Transverse colon (tissue), 4 donors: ENCODE results near the gene C19orf25. TPM values are rescaled to one million over a fixed set of nuclear protein-coding genes. Genes with fewer than 3 reads are reported as not detected.
"Not testable (repeated sequence)": the region's sequence is repeated elsewhere in the genome, so short reads cannot be mapped to it uniquely, and the experiment has no call there.

Source experiments
- DNase-seq: peaks from one replicate; pipeline ENCODE4 v3.0.0-alpha.2; 2019
- H3K27ac ChIP-seq, 4 donors: fragments of 200-600 bp; sonication (generic); 2 replicates each; pipeline ENCODE4 v1.5.1; 2016 to 2018; ENCODE audit warnings: inconsistent platforms in 4 of 4
- H3K27me3 ChIP-seq: fragments of 200-600 bp; sonication (generic); 2 replicates; pipeline ENCODE4 v1.5.1; 2017; ENCODE audit warnings: inconsistent platforms
- H3K36me3 ChIP-seq, 4 donors: fragments of 200-600 bp; sonication (generic); 2 replicates each; pipeline ENCODE4 v1.5.1; 2017 to 2019; ENCODE audit warnings: inconsistent platforms in 4 of 4
- H3K4me1 ChIP-seq, 4 donors: fragments of 200-600 bp; sonication (generic); 2 replicates each; pipeline ENCODE4 v1.5.1; 2017 to 2020; ENCODE audit warnings: inconsistent platforms in 4 of 4
- H3K4me3 ChIP-seq, 4 donors: fragments of 200-600 bp; sonication (generic); 1 replicate in 1 of 4; 2 replicates in 3 of 4; pipeline versions ENCODE4 v1.5.1 to v1.6.1; 2017 to 2019; ENCODE audit warnings: inconsistent platforms in 4 of 4
- H3K9me3 ChIP-seq, 2 donors: fragments of 200-600 bp; sonication (generic); 2 replicates each; pipeline ENCODE4 v1.5.1; 2017 to 2019; ENCODE audit warnings: inconsistent platforms in 2 of 2
- CTCF ChIP-seq, 5 experiments: fragments of 200-600 bp in 3 of 5; fragments of 450-650 bp in 2 of 5; sonication (generic) in 3 of 5; IDR thresholded peaks; 1 replicate in 2 of 5; 2 replicates in 3 of 5; pipeline ENCODE4 v1.5.1; 2016 to 2017; ENCODE audit warnings: antibody characterized with exemption in 5 of 5, inconsistent platforms in 3 of 5, mild to moderate bottlenecking in 2 of 5, moderate library complexity in 1 of 5
- EP300 ChIP-seq: sonication (generic); formaldehyde crosslinking; IDR thresholded peaks from one replicate; pipeline ENCODE4 v1.6.1; 2017; ENCODE audit warnings: antibody characterized with exemption, low read depth
- POLR2A ChIP-seq: fragments of 450-650 bp; IDR thresholded peaks from one replicate; pipeline ENCODE4 v1.6.1; 2016; ENCODE audit warnings: antibody characterized with exemption, mild to moderate bottlenecking, moderate library complexity
- POLR2AphosphoS5 ChIP-seq, 3 donors: sonication (generic); formaldehyde crosslinking; IDR thresholded peaks; one replicate each; pipeline ENCODE4 v1.6.1; 2016; ENCODE audit warnings: antibody characterized with exemption in 3 of 3
- WGBS, 2 donors: methylation state at CpG; one replicate each; pipeline ENCODE4 v1.1.5; 2018; ENCODE audit warnings: low coverage in 1 of 2; 5-methylcytosine and 5-hydroxymethylcytosine counted together
- in situ Hi-C, 4 donors: fragments of 200-750 bp; cut with MboI; loops; one replicate each; pipeline versions ENCODE4 v1.15.0 to v1.15.1; 2017; ENCODE audit warnings: low sequenced_read_pairs in 3 of 4, low pct_ligation_motif_present in 1 of 4, low pct_unique_long_range_greater_than_20kb in 1 of 4
- intact Hi-C: fragments of 100-400 bp; cut with DNase I; formaldehyde crosslinking; loops from one replicate; pipeline ENCODE4 v1.15.1; 2023; ENCODE audit warnings: low total_unique reads
- total RNA-seq, 4 donors: library from RNA; depleted of rRNA; stranded (reverse); fragments of >200 nt; gene quantifications; one replicate each; pipeline ENCODE4 v1.1.0, GENCODE V29; 2016

The C19orf25 gene
- total RNA-seq, 4 donors from 2014 or later = 36.2 to 89.2 (median 46.0) TPM

- Histone ChIP-seq H3K9me3 (no peaks in the 10 kb centered on the region), H3K27me3 (peaks cover 17% of the 10 kb centered on the region), H3K36me3 (peaks cover 0 to 29% (median 10%) of the 10 kb centered on the region in 4 donors), H3K4me3 (no peak overlapping the region), H3K4me1 (peaks cover 14 to 53% (median 39%) of the 10 kb centered on the region in 4 donors), H3K27ac (no peak overlapping the region)
- DNase-seq = no peak
- WGBS, 2 donors = 87 to 89% methylated on average over 16 to 25 of the region's 25 CpGs
- in situ Hi-C loops = no loop called here
- TF ChIP-seq POLR2AphosphoS5 (IDR thresholded peaks at IDR 0.05) = no peak
- TF ChIP-seq EP300 = no peak
- TF ChIP-seq CTCF (IDR thresholded peaks at IDR 0.05) = no peak
- TF ChIP-seq POLR2A = no peak
- intact Hi-C loops = loop anchor here (10.0 kb wide), 1 partner anchor 147 kb away; no protein-coding TSS in a partner anchor
Observed at GRCh38 chr19:1441677-1442438, 37.2 kb downstream of the C19orf25 start.

GRCh38 chr19:1441022-1441426 is 38.0 kb downstream of the C19orf25 start:
- intact Hi-C loops = loop anchor here (10.0 kb wide), 1 partner anchor 146 kb away; no protein-coding TSS in a partner anchor
- 94% methylated on average over 8 of the region's 9 CpGs; no CpG with 5 or more reads in 1 of the 2 donors for WGBS, 2 donors

GRCh38 chr19:1440418-1440801 is 38.6 kb downstream of the C19orf25 start:
- Histone ChIP-seq H3K4me3 (no peak overlapping the region), H3K9me3 (no peaks in the 10 kb centered on the region), H3K27me3 (peaks cover 2% of the 10 kb centered on the region), H3K4me1 (peaks cover 7 to 38% (median 25%) of the 10 kb centered on the region in 4 donors), H3K27ac (no peak overlapping the region), H3K36me3 (peaks cover 0 to 29% (median 10%) of the 10 kb centered on the region in 4 donors)
- TF ChIP-seq EP300 (no peak), POLR2AphosphoS5 (IDR thresholded peaks at IDR 0.05) (no peak), CTCF (IDR thresholded peaks at IDR 0.05) (no peak), POLR2A (no peak)
- intact Hi-C loops (loop anchor here (10.0 kb wide), 1 partner anchor 146 kb away; no protein-coding TSS in a partner anchor), in situ Hi-C loops (no loop called here)
- 84% methylated on average over 15 of the region's 15 CpGs; no CpG with 5 or more reads in 1 of the 2 donors for WGBS, 2 donors
- DNase-seq = no peak

More at GRCh38 chr19:1441022-1441426, 38.0 kb downstream of the C19orf25 start:
- H3K4me1 ChIP-seq = peaks cover 9 to 45% (median 31%) of the 10 kb centered on the region in 4 donors
- TF ChIP-seq POLR2A (no peak), POLR2AphosphoS5 (IDR thresholded peaks at IDR 0.05) (no peak), EP300 (no peak), CTCF (IDR thresholded peaks at IDR 0.05) (no peak)
- peaks cover 0 to 29% (median 10%) of the 10 kb centered on the region in 4 donors for H3K36me3 ChIP-seq
- in situ Hi-C loops = no loop called here
- no peak overlapping the region for H3K4me3 ChIP-seq
- DNase-seq = no peak
- H3K27ac ChIP-seq = no peak overlapping the region
- peaks cover 9% of the 10 kb centered on the region for H3K27me3 ChIP-seq
- no peaks in the 10 kb centered on the region for H3K9me3 ChIP-seq

GRCh38 chr19:1439525-1440417 is 39.2 kb downstream of the C19orf25 start:
- 81% methylated on average over 56 of the region's 57 CpGs; no CpG with 5 or more reads in 1 of the 2 donors for WGBS, 2 donors
- H3K9me3 ChIP-seq, in situ Hi-C loops, H3K27me3 ChIP-seq, DNase-seq: not testable (repeated sequence)
- intact Hi-C loops = loop anchor here (10.0 kb wide), 1 partner anchor 145 kb away; no protein-coding TSS in a partner anchor
- H3K36me3 ChIP-seq = peaks cover 0 to 31% (median 10%) of the 10 kb centered on the region in 4 donors
- peak overlapping the region; percentile 53 to 93 (median 84) for H3K4me3 ChIP-seq
- H3K4me1 ChIP-seq = peaks cover 6 to 32% (median 21%) of the 10 kb centered on the region in 4 donors
- H3K27ac ChIP-seq = peak overlapping the region in 3 of 4 donors; percentile 87 to 90 (median 90)
